GOT3 (cell line): Measurements from ENCODE around the gene ILKAP.

Experiments
- DNase-seq: peaks from one replicate; lab custom pipeline; 2025; ENCODE audit warnings: mixed read lengths; lab: John Stamatoyannopoulos, UW

Gene ILKAP

DNA sequence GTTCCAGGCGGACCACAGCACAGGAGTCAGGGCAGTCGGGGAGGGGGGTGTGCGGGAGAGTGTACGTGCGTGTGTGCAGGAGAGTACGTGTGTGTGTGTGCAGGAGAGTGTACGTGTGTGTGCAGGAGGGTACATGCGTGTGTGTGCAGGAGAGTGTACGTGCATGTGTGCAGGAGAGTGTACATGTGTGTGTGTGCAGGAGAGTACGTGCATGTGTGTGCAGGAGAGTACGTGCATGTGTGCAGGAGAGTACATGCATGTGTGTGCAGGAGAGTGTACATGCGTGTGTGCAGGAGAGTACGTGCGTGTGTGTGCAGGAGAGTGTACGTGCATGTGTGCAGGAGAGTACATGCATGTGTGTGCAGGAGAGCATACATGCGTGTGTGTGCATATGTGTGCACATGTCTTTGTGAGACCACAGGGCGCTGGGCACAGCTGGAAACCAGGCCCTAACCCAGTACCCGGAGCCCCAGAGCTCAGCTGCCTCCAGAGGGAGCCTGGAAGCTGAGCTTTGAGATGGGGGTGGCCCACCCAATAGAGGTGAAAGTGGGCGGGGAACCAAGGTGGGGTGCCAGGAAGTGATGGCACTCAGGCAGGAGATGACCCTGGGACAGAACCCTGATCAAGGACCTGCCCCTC lies 78.9 kb downstream of the ILKAP start:
- no peak for DNase-seq

DNA sequence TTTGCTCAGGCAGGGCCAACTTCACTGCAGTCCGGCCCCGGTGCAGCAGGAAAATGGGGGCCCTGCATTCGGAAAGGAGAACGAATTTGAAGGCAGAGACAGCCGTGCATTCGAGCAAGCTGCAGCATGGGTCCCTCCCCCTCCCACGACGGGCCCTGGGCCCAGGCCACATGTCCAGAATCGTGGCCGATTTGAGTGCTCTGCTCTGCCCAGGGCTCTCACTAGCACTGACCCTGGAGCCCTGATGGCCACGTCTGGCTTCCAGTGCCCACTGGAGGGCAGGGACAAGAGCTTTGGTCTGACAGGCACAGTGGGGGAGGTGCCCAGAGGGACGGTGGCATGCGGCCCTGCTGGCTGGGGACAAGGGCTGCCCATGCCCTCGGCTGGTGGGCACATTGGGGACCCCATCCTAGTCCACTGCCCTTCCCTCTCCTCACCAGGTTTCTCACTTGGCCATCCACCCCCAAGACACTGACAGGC lies 79.5 kb downstream of the ILKAP start:
- DNase-seq: no peak

DNA sequence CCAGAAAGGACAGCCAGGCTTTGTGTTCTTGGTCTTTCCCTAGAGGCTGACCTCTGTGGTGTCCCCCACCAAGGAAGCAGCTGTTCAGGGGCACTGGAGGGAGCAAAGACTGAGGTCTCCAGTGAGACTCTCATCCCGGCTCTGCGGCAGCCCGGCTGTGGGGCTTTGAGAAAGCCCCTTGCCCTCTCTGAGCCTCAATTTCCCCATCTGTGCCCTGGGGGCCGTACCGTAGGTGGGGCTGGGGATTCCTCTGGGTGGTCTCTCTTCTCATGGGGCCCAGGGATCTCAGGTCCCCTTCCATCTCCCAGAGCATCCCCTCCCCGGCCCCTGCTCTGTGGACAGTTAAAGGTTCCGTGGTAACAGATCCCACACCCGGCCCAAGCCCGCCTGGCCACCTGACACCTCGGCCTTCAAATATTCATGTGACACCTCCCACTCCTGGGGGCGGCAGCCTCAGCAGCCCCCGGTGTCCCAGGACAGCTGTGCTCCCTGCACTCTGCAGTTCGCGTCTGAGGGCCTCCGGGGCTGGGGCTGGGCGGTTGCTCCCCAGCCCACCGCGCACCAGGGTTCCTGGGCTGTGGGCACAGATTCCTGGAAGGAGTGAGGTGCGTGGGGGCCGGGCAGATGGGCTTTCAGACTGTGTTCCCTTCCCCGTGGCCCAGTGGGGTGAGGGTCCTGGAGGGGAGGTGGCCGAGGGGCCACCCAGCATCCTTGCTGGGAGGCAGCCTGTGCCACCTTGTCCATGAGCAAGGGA lies 80.1 kb downstream of the ILKAP start:
- DNase-seq: no peak

DNA sequence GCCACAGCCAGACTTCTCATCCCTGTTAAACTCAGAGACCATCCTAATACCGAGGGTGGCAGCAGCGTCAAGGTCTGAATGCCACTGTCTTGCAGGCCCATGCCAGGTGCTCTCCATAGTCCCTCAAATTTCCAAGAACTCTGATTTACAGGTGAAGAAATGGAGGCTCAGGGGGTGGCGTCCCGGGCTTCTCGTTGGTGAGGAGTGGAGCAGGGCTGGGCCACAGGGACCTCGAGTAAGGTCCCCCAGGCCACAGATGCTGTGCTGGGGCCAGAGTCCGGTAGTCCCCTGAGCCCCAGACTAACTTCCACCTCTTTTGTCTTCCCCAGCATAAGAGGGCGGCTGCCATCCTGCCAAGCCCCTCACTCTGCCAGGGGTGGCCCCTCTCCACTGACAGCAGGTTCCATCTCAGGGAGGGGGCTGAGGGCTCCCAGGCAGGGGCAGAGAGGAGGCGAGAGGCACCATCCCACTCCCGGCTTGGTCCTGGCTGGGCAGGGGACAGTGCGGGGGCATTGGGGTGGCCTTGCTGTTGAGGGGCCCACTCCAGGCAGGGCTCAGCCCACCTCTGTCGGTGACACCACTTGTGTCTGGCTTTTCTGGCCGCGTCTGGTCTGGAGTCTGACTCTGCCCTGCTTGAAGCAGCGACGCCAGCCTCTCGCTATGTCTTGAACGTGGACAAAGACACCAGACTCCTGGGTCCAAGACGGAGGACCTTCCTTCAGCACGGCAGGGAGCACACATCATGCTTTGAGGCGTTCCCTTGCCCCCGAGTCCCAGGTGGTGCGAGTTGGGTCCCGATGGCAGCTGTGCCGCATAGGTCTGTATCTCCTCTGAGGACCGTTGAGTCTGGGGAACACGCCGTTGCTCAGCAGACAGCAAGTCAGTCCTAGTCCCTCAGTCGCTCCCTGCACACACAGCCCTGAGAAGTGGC lies 80.9 kb downstream of the ILKAP start:
- no peak for DNase-seq

DNA sequence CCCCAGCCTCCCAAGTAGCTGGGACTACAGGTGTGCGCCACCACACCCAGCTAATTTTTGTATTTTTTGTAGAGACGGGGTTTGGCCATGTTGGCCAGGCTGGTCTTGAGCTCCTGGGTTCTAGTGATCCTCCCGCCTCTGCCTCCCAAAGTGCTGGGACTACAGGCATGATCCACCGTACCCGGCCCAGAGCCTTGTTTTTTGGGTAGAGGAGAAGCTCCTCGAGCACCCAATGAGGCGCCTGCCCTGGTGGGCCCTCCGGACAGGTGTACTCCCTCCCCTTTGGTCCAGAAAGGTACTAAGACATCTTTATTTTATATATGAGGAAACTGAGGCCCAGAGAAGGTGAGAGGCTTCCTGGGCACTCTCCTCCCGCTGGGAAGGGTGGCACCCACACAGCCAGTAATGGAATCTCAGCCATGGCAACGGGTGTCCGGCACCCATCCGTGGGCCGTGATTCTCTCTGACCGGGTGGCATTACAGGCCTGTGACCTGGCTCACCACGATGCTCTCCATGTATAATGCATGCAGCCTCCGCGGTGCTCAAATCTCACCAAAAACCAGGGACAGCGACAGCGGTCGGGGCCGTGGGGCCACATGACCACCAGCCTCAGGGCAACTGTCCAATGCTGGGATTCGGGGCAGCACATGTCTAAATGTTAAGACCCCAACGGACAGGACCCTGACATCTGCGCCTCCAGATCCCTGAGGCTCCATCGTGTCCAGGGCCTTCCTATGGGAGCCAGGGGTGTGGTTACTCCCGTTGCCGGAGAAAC lies 81.8 kb downstream of the ILKAP start:
- no peak for DNase-seq

- DNase-seq: no peak
These were observed 82.8 kb downstream of the ILKAP start for GRCh38 chr2:238120463-238121298.
